ENCODE data around the gene PTPRD.

- TF ChIP-seq, protein P1, sequence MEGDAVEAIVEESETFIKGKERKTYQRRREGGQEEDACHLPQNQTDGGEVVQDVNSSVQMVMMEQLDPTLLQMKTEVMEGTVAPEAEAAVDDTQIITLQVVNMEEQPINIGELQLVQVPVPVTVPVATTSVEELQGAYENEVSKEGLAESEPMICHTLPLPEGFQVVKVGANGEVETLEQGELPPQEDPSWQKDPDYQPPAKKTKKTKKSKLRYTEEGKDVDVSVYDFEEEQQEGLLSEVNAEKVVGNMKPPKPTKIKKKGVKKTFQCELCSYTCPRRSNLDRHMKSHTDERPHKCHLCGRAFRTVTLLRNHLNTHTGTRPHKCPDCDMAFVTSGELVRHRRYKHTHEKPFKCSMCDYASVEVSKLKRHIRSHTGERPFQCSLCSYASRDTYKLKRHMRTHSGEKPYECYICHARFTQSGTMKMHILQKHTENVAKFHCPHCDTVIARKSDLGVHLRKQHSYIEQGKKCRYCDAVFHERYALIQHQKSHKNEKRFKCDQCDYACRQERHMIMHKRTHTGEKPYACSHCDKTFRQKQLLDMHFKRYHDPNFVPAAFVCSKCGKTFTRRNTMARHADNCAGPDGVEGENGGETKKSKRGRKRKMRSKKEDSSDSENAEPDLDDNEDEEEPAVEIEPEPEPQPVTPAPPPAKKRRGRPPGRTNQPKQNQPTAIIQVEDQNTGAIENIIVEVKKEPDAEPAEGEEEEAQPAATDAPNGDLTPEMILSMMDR (tag by site-specific recombination; IDR thresholded peaks at IDR 0.05) = no peak
- TF ChIP-seq REST (tag by site-specific recombination; IDR thresholded peaks at IDR 0.05) (no peak), ELK4 (IDR thresholded peaks at IDR 0.05; ENCODE audit: borderline replicate concordance, low read depth, low read length) (no peak), ZBTB26 (tag by site-specific recombination; optimal IDR thresholded peaks at IDR 0.05) (no peak), ZNF138 (tag by site-specific recombination; IDR thresholded peaks at IDR 0.05; ENCODE audit: borderline replicate concordance) (no peak), GLIS2 (tag by site-specific recombination; IDR thresholded peaks at IDR 0.05) (no peak), ZNF157 (tag by site-specific recombination; IDR thresholded peaks at IDR 0.05) (no peak), ZNF121 (tag by site-specific recombination; IDR thresholded peaks at IDR 0.05) (no peak), ZNF624 (tag by site-specific recombination; IDR thresholded peaks at IDR 0.05) (no peak), GFI1B (tag by site-specific recombination; IDR thresholded peaks at IDR 0.05) (no peak)
- TF ChIP-seq, protein P2, sequence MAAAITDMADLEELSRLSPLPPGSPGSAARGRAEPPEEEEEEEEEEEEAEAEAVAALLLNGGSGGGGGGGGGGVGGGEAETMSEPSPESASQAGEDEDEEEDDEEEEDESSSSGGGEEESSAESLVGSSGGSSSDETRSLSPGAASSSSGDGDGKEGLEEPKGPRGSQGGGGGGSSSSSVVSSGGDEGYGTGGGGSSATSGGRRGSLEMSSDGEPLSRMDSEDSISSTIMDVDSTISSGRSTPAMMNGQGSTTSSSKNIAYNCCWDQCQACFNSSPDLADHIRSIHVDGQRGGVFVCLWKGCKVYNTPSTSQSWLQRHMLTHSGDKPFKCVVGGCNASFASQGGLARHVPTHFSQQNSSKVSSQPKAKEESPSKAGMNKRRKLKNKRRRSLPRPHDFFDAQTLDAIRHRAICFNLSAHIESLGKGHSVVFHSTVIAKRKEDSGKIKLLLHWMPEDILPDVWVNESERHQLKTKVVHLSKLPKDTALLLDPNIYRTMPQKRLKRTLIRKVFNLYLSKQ (tag by site-specific recombination; IDR thresholded peaks at IDR 0.05; ENCODE audit: borderline replicate concordance) = no peak
- TF ChIP-seq, protein P3, sequence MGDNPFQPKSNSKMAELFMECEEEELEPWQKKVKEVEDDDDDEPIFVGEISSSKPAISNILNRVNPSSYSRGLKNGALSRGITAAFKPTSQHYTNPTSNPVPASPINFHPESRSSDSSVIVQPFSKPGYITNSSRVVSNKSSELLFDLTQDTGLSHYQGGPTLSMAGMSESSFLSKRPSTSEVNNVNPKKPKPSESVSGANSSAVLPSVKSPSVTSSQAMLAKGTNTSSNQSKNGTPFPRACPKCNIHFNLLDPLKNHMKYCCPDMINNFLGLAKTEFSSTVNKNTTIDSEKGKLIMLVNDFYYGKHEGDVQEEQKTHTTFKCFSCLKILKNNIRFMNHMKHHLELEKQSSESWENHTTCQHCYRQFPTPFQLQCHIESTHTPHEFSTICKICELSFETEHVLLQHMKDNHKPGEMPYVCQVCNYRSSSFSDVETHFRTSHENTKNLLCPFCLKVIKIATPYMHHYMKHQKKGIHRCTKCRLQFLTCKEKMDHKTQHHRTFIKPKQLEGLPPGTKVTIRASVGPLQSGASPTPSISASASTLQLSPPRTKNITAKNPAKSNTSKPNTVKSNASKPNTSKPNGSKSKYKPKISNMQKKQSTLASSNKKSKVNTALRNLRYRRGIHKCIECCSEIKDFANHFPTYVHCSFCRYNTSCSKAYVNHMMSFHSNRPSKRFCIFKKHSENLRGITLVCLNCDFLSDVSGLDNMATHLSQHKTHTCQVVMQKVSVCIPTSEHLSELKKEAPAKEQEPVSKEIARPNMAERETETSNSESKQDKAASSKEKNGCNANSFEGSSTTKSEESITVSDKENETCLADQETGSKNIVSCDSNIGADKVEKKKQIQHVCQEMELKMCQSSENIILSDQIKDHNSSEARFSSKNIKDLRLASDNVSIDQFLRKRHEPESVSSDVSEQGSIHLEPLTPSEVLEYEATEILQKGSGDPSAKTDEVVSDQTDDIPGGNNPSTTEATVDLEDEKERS (tag by site-specific recombination; IDR thresholded peaks at IDR 0.05) = no peak
- TF ChIP-seq, protein P4, sequence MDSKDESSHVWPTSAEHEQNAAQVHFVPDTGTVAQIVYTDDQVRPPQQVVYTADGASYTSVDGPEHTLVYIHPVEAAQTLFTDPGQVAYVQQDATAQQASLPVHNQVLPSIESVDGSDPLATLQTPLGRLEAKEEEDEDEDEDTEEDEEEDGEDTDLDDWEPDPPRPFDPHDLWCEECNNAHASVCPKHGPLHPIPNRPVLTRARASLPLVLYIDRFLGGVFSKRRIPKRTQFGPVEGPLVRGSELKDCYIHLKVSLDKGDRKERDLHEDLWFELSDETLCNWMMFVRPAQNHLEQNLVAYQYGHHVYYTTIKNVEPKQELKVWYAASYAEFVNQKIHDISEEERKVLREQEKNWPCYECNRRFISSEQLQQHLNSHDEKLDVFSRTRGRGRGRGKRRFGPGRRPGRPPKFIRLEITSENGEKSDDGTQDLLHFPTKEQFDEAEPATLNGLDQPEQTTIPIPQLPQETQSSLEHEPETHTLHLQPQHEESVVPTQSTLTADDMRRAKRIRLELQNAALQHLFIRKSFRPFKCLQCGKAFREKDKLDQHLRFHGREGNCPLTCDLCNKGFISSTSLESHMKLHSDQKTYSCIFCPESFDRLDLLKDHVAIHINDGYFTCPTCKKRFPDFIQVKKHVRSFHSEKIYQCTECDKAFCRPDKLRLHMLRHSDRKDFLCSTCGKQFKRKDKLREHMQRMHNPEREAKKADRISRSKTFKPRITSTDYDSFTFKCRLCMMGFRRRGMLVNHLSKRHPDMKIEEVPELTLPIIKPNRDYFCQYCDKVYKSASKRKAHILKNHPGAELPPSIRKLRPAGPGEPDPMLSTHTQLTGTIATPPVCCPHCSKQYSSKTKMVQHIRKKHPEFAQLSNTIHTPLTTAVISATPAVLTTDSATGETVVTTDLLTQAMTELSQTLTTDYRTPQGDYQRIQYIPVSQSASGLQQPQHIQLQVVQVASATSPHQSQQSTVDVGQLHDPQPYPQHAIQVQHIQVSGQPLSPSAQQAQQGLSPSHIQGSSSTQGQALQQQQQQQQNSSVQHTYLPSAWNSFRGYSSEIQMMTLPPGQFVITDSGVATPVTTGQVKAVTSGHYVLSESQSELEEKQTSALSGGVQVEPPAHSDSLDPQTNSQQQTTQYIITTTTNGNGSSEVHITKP (tag by site-specific recombination; IDR thresholded peaks at IDR 0.05) = no peak
These were observed 1946.7 kb downstream of the PTPRD start for GRCh38 chr9:8666060-8666459.
